Vagina (tissue), 2 donors: ENCODE results near the gene CT47C1. TPM values are rescaled to one million over a fixed set of nuclear protein-coding genes. Genes with fewer than 3 reads are reported as not detected.

ENCODE experiments used
- DNase-seq, 2 donors: peaks; one replicate each; pipeline ENCODE4 v3.0.0-alpha.2; 2017; ENCODE audit errors: extremely low spot score in 2 of 2
- H3K27ac ChIP-seq: fragments of 200-600 bp; sonication (generic); one replicate; pipeline ENCODE4 v1.5.1; 2019
- H3K27me3 ChIP-seq: fragments of 200-600 bp; sonication (generic); one replicate; pipeline ENCODE4 v1.5.1; 2019
- H3K36me3 ChIP-seq, 2 donors: fragments of 200-600 bp; sonication (generic); one replicate each; pipeline ENCODE4 v1.5.1; 2017 to 2019
- H3K4me1 ChIP-seq: fragments of 200-600 bp; sonication (generic); one replicate; pipeline ENCODE4 v1.5.1; 2019
- H3K4me3 ChIP-seq, 2 donors: fragments of 200-600 bp; sonication (generic); 1 replicate in 1 of 2; 2 replicates in 1 of 2; pipeline ENCODE4 v1.5.1; 2016 to 2019
- H3K9me3 ChIP-seq: fragments of 200-600 bp; sonication (generic); one replicate; pipeline ENCODE4 v1.5.1; 2019
- CTCF ChIP-seq, 3 experiments: fragments of 450-650 bp in 2 of 3; fragments of 200-600 bp in 1 of 3; sonication (generic) in 1 of 3; IDR thresholded peaks; one replicate each; pipeline ENCODE4 v1.5.1; 2017 to 2019; ENCODE audit warnings: antibody characterized with exemption in 3 of 3, mild to moderate bottlenecking in 2 of 3, moderate library complexity in 2 of 3
- POLR2A ChIP-seq, 2 donors: fragments of 450-650 bp; IDR thresholded peaks; one replicate each; pipeline ENCODE4 v1.6.1; 2017; ENCODE audit warnings: antibody characterized with exemption in 2 of 2, mild to moderate bottlenecking in 2 of 2, moderate library complexity in 2 of 2
- POLR2AphosphoS5 ChIP-seq, 2 donors: sonication (generic); formaldehyde crosslinking; IDR thresholded peaks; one replicate each; pipeline ENCODE4 v1.9.0; 2017; ENCODE audit warnings: antibody characterized with exemption in 2 of 2, mild to moderate bottlenecking in 2 of 2, low read depth in 1 of 2; ENCODE audit not compliant: insufficient read depth in 1 of 2
- intact Hi-C: fragments of 100-400 bp; cut with DNase I; formaldehyde crosslinking; loops from one replicate; pipeline ENCODE4 v1.15.1; 2023
- total RNA-seq: library from RNA; depleted of rRNA; stranded (reverse); fragments of >200 nt; gene quantifications from one replicate; pipeline ENCODE4 v1.2.3, GENCODE V29; 2016

CT47C1 gene
- total RNA-seq, 1 donor from 2014 or later, result not detected

DNA sequence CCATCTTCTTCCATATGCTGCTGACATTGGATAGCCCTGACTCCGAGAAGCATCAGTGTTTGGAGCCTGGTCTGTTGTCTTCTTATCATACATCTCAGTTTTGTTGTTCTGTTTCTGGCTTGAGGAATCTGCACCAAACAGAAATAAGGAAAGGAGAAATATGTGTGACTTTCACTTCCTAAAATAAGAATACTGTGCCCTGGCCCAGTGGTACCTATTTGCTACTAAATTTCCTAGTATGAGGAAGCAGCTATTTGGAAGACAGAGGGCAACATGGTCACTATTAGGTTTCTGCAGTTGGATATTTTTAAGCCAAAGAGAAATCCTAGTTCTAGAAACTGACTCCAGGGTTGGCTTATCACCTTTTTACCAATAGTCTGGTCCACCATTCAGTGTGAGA lies 16.8 kb downstream of the CT47C1 start:
- no peaks in the 10 kb centered on the region for H3K36me3 ChIP-seq
- H3K9me3 ChIP-seq, result no peaks in the 10 kb centered on the region
- H3K4me3 ChIP-seq, result no peak overlapping the region
- no peaks in the 10 kb centered on the region for H3K27me3 ChIP-seq
- H3K4me1 ChIP-seq, result no peaks in the 10 kb centered on the region
- no peak for TF ChIP-seq CTCF (IDR thresholded peaks at IDR 0.05)
- TF ChIP-seq POLR2A (IDR thresholded peaks at IDR 0.05), result no peak
- TF ChIP-seq POLR2AphosphoS5 (IDR thresholded peaks at IDR 0.05; ENCODE audit: insufficient read depth in 1 of 2, low read depth in 1 of 2), result no peak
- DNase-seq, result no peak
- H3K27ac ChIP-seq, result no peak overlapping the region
- intact Hi-C loops, result no loop called here

DNA sequence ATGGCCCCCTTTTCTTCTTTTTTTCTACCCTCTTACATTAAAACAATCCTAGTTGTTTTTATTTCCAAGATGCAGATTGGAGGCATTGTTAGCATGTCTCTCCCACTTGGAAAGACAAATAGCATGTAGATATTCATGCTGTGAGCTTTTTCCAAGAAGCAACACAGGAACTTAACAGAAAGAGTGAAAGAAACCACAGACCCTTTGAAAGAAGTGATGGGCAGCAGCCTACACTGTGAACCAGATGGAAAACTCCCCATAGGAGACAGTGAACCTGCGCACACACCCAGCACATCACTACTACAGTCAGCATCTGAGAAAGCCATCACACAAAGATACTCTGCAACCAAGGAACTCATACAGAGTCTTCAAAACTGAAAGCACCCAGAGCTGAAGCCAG lies 17.8 kb downstream of the CT47C1 start:
- H3K4me3 ChIP-seq, result no peak overlapping the region
- no peaks in the 10 kb centered on the region for H3K36me3 ChIP-seq
- no peaks in the 10 kb centered on the region for H3K27me3 ChIP-seq
- DNase-seq, result no peak
- H3K27ac ChIP-seq, result no peak overlapping the region
- no peaks in the 10 kb centered on the region for H3K4me1 ChIP-seq
- TF ChIP-seq POLR2A (IDR thresholded peaks at IDR 0.05) (no peak), CTCF (IDR thresholded peaks at IDR 0.05) (no peak), POLR2AphosphoS5 (IDR thresholded peaks at IDR 0.05; ENCODE audit: insufficient read depth in 1 of 2, low read depth in 1 of 2) (no peak)
- intact Hi-C loops, result no loop called here
- H3K9me3 ChIP-seq, result no peaks in the 10 kb centered on the region

GRCh38 chrX:119093991-119094735 lies 21.4 kb downstream of the CT47C1 start:
- no peak for DNase-seq
- no peak overlapping the region for H3K4me3 ChIP-seq
- no peaks in the 10 kb centered on the region for H3K27me3 ChIP-seq
- H3K9me3 ChIP-seq, result no peaks in the 10 kb centered on the region
- TF ChIP-seq CTCF (IDR thresholded peaks at IDR 0.05) (no peak), POLR2AphosphoS5 (IDR thresholded peaks at IDR 0.05; ENCODE audit: insufficient read depth in 1 of 2, low read depth in 1 of 2) (no peak), POLR2A (IDR thresholded peaks at IDR 0.05) (no peak)
- no peaks in the 10 kb centered on the region for H3K36me3 ChIP-seq
- H3K27ac ChIP-seq, result no peak overlapping the region
- H3K4me1 ChIP-seq, result no peaks in the 10 kb centered on the region
- intact Hi-C loops, result no loop called here

- Histone ChIP-seq H3K27ac (no peak overlapping the region), H3K36me3 (no peaks in the 10 kb centered on the region), H3K27me3 (no peaks in the 10 kb centered on the region), H3K4me1 (no peaks in the 10 kb centered on the region), H3K9me3 (no peaks in the 10 kb centered on the region), H3K4me3 (no peak overlapping the region)
- intact Hi-C loops, result no loop called here
- DNase-seq, result no peak
- TF ChIP-seq POLR2A (IDR thresholded peaks at IDR 0.05) (no peak), POLR2AphosphoS5 (IDR thresholded peaks at IDR 0.05; ENCODE audit: insufficient read depth in 1 of 2, low read depth in 1 of 2) (no peak), CTCF (IDR thresholded peaks at IDR 0.05) (no peak)
These were observed 22.0 kb downstream of the CT47C1 start for GRCh38 chrX:119094819-119095218.

GRCh38 chrX:119095936-119096335 lies 23.1 kb downstream of the CT47C1 start:
- Histone ChIP-seq H3K4me3 (no peak overlapping the region), H3K9me3 (no peaks in the 10 kb centered on the region), H3K27me3 (no peaks in the 10 kb centered on the region), H3K27ac (no peak overlapping the region), H3K36me3 (no peaks in the 10 kb centered on the region), H3K4me1 (no peaks in the 10 kb centered on the region)
- intact Hi-C loops, result no loop called here
- no peak for DNase-seq
- no peak for TF ChIP-seq CTCF (IDR thresholded peaks at IDR 0.05)
- no peak for TF ChIP-seq POLR2AphosphoS5 (IDR thresholded peaks at IDR 0.05; ENCODE audit: insufficient read depth in 1 of 2, low read depth in 1 of 2)
- TF ChIP-seq POLR2A (IDR thresholded peaks at IDR 0.05), result no peak
